Fibroblast of lung (primary cell): ENCODE measurements around the gene NRP1. TPM values are rescaled to one million over a fixed set of nuclear protein-coding genes. Genes with fewer than 3 reads are reported as not detected.
"Not testable (repeated sequence)": the region's sequence is repeated elsewhere in the genome, so short reads cannot be mapped to it uniquely, and the experiment has no call there.

Experiments
- DNase-seq, 2 donors: peaks; one replicate each; pipeline versions ENCODE4 v3.0.0 to v3.0.0-alpha.2; 2010; ENCODE audit warnings: low read depth in 2 of 2
- H2AFZ ChIP-seq: 2 replicates; pipeline ENCODE4 v1.5.1; 2012; ENCODE audit warnings: low read length, control low read depth, inconsistent platforms
- H3K27ac ChIP-seq: 2 replicates; pipeline ENCODE4 v1.5.1; 2011; ENCODE audit warnings: low read length, control low read depth; ENCODE audit not compliant: insufficient read depth
- H3K27me3 ChIP-seq: 2 replicates; pipeline ENCODE4 v1.5.1; 2011; ENCODE audit warnings: mild to moderate bottlenecking, low read length; ENCODE audit not compliant: control insufficient read depth, insufficient read depth
- H3K36me3 ChIP-seq: 2 replicates; pipeline ENCODE4 v1.5.1; 2011; ENCODE audit warnings: low read length; ENCODE audit not compliant: control insufficient read depth, insufficient read depth
- H3K4me1 ChIP-seq: 2 replicates; pipeline ENCODE4 v1.5.1; 2011; ENCODE audit warnings: low read length; ENCODE audit not compliant: control insufficient read depth, insufficient read depth; ENCODE audit errors: extremely low read depth
- H3K4me2 ChIP-seq: 2 replicates; pipeline ENCODE4 v1.5.1; 2011; ENCODE audit warnings: low read length, control low read depth; ENCODE audit not compliant: insufficient read depth; ENCODE audit errors: extremely low read depth
- H3K4me3 ChIP-seq, 4 experiments: fragments of 200-600 bp in 1 of 4; sonication (generic) in 1 of 4; replicated peaks in 1 of 4; 2 replicates each; pipeline ENCODE4 v1.5.1; 2011 to 2016; ENCODE audit warnings: low read length in 4 of 4, low read depth in 3 of 4, mild to moderate bottlenecking in 3 of 4, control low read depth in 2 of 4, inconsistent platforms in 1 of 4, mixed read lengths in 1 of 4; ENCODE audit not compliant: insufficient read depth in 1 of 4; ENCODE audit errors: control extremely low read depth in 1 of 4
- H3K79me2 ChIP-seq: 2 replicates; pipeline ENCODE4 v1.5.1; 2012; ENCODE audit warnings: mild to moderate bottlenecking, low read length, inconsistent platforms; ENCODE audit not compliant: control insufficient read depth, insufficient read depth
- H3K9ac ChIP-seq: 2 replicates; pipeline ENCODE4 v1.5.1; 2011; ENCODE audit warnings: mild to moderate bottlenecking, low read length, control low read depth; ENCODE audit not compliant: insufficient read depth
- H3K9me3 ChIP-seq: 2 replicates; pipeline ENCODE4 v1.5.1; 2012; ENCODE audit warnings: low read depth, low read length; ENCODE audit not compliant: control insufficient read depth, insufficient read depth
- H4K20me1 ChIP-seq: 2 replicates; pipeline ENCODE4 v1.5.1; 2011; ENCODE audit warnings: low read length; ENCODE audit not compliant: control insufficient read depth, insufficient read depth; ENCODE audit errors: extremely low read depth
- CTCF ChIP-seq, 2 donors: IDR thresholded peaks in 1 of 2; conservative IDR thresholded peaks in 1 of 2; 1 replicate in 1 of 2; 2 replicates in 1 of 2; pipeline ENCODE4 v1.5.1; 2011 to 2012; ENCODE audit warnings: low read length in 2 of 2, control low read depth in 1 of 2, inconsistent platforms in 1 of 2, low read depth in 1 of 2, mild to moderate bottlenecking in 1 of 2
- EZH2 ChIP-seq: IDR thresholded peaks from 2 replicates; pipeline ENCODE4 v1.5.1; 2012; ENCODE audit warnings: low read length, control low read depth, mild to moderate bottlenecking; ENCODE audit errors: missing control alignments
- polyA minus RNA-seq: library from RNA; depleted of rRNA, polyadenylated mRNA; stranded (reverse); fragments of >200 nt; gene quantifications from 2 replicates; pipeline ENCODE4 v1.2.3, GENCODE V29; 2011; ENCODE audit warnings: low replicate concordance
- polyA plus RNA-seq, 2 donors: library from polyadenylated mRNA; depleted of rRNA in 1 of 2; stranded (reverse) in 1 of 2; unstranded in 1 of 2; fragments of >200 nt; gene quantifications; 2 replicates each; pipeline ENCODE4 v1.2.1, GENCODE V29; 2011 to 2012; ENCODE audit warnings: missing spikeins in 1 of 2
- total RNA-seq: library from RNA; depleted of rRNA; stranded (reverse); fragments of >200 nt; gene quantifications from 2 replicates; pipeline ENCODE4 v1.2.1, GENCODE V29; 2014

The NRP1 gene
- 362 and 373 TPM in 2 replicates for total RNA-seq
- 187 and 307 TPM in 2 replicates for polyA plus RNA-seq
- 195 and 285 TPM in 2 replicates for polyA plus RNA-seq (2012)
- polyA minus RNA-seq, result 203 and 273 TPM in 2 replicates

- Histone ChIP-seq H3K36me3 (peaks cover 7% of the 10 kb centered on the region), H3K27me3 (no peaks in the 10 kb centered on the region), H2AFZ (no peak within 1 kb of the TSS), H3K4me3 (peak within 1 kb of the TSS; percentile 77 to 96 (median 78)), H3K4me1 (peaks cover 6% of the 10 kb centered on the region), H3K9me3 (no peaks in the 10 kb centered on the region), H3K9ac (peak within 1 kb of the TSS; percentile 90), H3K27ac (peak within 1 kb of the TSS; percentile 90), H3K79me2 (peaks cover 68% of the 10 kb centered on the region), H3K4me2 (peak within 1 kb of the TSS; percentile 91), H4K20me1 (no peaks in the 10 kb centered on the region)
- peak in 1 of 2 donors; percentile 11 for DNase-seq
- TF ChIP-seq CTCF (conservative IDR thresholded peaks at IDR 0.05 in 1 of 2, IDR thresholded peaks at IDR 0.05 in 1 of 2; ENCODE audit: low read depth in 1 of 2, low read length in 2 of 2), result no peak
- TF ChIP-seq EZH2, result no peak
Measured at GRCh38 chr10:33334153-33334804, at the start of gene NRP1. Gene NRP1 (minus strand): TSS chr10:33334667. CDS start chr10:33334382, 285 bp downstream.

GRCh38 chr10:33384201-33384600, 49.7 kb upstream of the NRP1 start:
- not testable (repeated sequence) for H3K36me3 ChIP-seq

GRCh38 chr10:33382921-33383713, 48.6 kb upstream of the NRP1 start:
- no peak overlapping the region for H3K4me3 ChIP-seq
- peaks cover 12% of the 10 kb centered on the region for H3K4me1 ChIP-seq
- TF ChIP-seq CTCF (conservative IDR thresholded peaks at IDR 0.05 in 1 of 2, IDR thresholded peaks at IDR 0.05 in 1 of 2; ENCODE audit: low read depth in 1 of 2, low read length in 2 of 2) (no peak), EZH2 (no peak)
- H3K27ac ChIP-seq, result no peak overlapping the region
- H3K9me3 ChIP-seq, result no peaks in the 10 kb centered on the region
- H3K79me2 ChIP-seq, result no peaks in the 10 kb centered on the region
- H3K9ac ChIP-seq, result no peak overlapping the region
- no peak for DNase-seq
- no peak overlapping the region for H2AFZ ChIP-seq
- no peaks in the 10 kb centered on the region for H3K36me3 ChIP-seq
- H3K4me2 ChIP-seq, result no peak overlapping the region
- H4K20me1 ChIP-seq, result no peaks in the 10 kb centered on the region
- H3K27me3 ChIP-seq, result no peaks in the 10 kb centered on the region

More at GRCh38 chr10:33384201-33384600, 49.7 kb upstream of the NRP1 start:
- not testable (repeated sequence) for H3K9me3 ChIP-seq, H3K4me2 ChIP-seq, H3K4me3 ChIP-seq, H3K27me3 ChIP-seq, H4K20me1 ChIP-seq, DNase-seq, H3K9ac ChIP-seq, H2AFZ ChIP-seq, H3K79me2 ChIP-seq, H3K27ac ChIP-seq
- H3K4me1 ChIP-seq, result peaks cover 12% of the 10 kb centered on the region
